GM18511 (cell line): ENCODE data around the gene TBX4.

ENCODE experiments used
- ATAC-seq: cut with Tn5 transposase; IDR thresholded peaks from one replicate; pipeline ENCODE4 v1.9.1; 2021; ENCODE audit warnings: mild to moderate bottlenecking, moderate library complexity; ENCODE audit not compliant: unreplicated experiment

Gene TBX4

DNA sequence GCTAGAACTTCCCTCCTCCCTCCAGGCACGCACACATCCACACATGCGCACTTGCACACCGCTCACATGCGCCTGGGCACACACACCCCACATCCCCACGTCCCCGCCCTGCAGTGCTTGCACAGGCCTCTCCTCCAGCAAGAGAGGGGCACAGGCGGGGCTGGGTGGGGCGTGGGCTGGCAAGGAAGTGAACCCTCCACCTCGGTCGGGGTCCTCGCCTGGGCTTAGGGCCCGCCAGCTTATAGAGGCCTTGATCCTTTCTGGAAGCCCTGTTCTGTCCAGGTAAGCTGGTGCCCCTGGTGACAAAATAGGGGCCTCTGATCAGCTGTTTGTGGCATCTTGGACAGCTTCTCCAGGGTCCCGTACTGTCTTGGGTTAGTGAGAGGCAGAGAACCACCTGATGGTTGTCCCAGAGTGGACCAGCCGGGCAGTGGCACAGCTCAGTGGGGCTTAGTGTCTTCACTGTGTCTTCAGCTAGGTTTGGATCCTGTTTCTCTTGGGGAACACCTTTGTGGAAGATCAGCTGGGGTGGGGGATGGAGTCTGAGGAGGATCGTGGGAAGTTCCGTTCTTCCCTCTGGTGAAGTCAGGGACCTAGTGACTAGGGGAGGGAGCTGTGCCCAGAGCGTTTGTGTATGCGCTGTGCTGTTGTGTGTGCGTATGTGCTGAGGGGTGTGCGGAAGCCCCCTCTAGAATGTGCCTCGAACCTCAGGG, 12.1 kb downstream of the TBX4 start:
- no peak for ATAC-seq

DNA sequence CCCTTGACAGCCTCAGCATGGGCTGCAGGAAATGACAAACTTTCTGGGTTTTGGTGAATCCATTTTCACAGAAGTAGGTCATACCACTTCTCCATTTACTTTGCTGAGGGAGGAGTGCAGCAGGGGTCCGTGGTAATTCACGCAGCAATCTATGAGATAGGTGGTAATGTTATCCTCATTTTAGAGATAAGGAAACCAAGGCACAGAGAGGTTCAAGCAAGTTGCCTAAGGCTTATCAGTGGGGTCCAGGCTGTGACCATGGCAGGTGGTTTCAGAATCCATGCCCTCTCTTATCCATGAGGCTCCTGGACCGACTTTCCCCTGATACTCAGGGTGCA, 12.6 kb downstream of the TBX4 start:
- no peak for ATAC-seq

DNA sequence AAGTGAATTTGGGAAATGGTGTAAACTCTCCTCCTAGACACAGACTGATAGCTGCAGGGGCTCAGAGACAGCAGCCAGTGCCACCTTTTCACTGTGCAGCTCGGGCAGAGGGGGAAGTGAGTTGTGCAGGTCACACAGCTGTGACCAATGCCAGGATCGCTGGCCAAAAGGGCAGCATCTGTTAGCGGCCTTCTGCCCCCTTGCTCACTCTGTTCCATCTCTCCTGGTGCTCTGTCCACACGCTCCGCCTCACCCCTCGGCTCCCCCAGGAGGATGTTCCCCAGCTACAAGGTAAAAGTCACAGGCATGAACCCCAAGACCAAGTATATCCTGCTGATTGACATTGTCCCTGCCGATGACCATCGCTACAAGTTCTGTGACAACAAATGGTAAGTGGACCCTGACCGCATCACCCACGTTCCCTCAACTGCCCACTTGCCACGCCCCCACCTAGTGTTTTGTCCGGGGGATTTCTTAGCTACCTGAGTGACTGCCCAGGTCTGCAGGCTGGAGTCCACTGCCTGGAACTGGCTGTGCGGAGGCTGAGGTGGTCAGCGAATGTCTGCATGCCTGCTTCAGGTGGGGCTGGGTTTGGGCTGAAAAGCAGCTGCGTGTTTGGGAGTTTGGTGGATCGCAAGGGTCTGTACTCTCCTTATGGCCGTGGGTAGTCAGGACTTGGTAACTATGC, 13.5 kb downstream of the TBX4 start:
- ATAC-seq: no peak

DNA sequence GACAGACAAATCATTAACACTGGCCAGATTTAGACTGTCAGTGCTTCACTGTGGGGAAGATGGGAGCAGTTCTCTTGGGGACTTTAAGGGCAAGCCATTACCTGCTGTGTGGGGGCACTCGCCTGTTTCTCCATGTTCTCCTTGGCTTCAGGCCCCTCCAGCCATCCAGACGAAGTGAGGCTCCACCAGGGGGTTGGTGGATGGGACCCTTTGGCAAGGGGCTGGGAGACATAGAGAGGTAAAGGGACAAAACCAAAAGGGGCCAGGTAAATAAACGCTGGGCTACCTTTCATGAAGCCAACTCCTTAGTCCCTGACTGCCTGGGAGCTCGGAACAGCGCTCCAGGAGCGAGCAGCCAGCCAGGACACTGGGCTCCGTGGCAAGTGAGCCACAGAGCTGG, 14.0 kb downstream of the TBX4 start:
- no peak for ATAC-seq

DNA sequence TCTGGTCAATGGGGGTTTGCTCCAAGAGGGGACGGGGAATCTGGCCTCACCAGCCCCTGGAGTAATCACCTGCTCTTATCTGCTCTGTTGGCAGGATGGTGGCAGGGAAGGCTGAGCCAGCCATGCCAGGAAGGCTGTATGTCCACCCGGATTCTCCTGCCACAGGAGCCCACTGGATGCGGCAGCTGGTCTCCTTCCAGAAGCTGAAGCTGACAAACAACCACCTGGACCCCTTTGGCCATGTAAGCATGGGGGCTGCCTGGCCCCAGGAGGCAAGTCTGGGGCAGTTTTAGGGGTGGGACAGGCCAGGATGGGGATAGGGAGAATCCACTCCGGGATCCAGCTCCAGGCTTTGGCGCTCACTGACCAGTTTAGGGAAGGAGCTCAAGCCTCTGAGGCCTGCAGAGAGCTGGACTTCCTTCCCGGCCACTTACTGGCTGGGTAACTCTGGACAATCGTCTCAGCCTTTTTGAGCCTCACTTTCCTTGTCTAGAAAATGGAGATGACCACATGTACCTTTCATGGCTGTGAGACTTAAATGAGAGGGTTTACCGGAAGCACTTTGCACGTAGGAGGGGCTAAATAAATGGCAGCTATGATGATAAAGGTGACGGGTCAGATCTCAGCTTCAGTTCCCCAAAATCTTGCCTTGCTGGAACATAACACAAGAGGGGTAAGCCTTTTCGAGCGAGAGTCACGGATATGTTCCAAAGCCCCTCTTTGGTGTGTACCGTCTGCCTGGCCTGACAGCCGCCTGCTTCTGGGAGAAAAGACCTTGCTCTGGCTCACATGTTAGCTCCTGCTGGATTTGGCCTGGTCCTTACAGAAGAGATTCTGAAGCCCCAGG, 15.4 kb downstream of the TBX4 start:
- no peak for ATAC-seq

DNA sequence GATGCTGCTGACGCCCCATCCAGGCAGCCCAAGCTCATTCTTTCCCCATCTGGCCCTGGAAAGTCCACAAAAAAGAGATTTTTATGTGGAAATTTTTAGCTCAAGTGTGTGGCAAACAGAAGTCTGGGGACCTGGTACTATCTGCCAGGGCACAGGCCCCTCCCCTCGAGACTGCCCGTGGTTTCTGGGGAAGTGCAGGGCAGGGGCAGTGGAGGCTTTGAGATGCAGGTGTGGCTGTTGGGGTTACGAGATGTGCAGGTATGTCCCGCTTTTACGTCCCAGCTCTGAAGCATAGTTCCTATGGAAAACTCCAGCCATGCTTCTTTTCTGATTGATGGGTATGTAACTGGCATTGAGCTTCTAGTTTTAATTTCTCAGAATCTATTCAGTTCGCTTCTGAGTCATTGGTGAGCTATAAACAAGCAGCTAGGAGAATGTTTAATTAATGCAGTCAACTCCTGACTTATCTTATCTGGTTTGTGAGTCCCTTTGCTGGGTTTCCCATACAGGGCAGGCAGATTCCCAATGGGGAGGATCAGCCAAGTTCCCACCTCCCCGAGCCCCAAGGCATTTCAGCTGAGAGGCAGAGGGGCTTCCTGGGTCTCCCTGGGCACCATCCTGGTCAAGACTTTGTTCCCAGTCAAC, 16.2 kb downstream of the TBX4 start:
- no peak for ATAC-seq

DNA sequence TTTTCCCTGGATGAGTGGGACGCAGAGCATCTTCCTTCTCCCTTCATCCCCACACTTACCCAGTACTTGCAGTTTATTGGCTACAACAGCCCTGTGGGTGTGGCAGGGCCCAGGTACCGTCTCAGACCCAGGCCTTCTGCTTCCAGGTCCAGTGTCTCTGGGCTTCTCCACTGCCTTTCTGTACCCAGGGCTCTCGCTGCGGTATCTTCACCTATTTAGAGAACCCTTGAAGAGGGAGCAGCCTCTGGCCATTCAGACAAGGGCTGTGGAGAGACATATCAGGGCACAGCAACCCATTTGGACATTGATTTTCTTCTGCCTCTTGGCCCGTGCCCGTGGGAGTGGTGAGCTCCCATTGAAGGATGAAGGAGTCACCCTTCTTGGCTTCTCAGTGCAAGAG, 17.3 kb downstream of the TBX4 start:
- no peak for ATAC-seq

DNA sequence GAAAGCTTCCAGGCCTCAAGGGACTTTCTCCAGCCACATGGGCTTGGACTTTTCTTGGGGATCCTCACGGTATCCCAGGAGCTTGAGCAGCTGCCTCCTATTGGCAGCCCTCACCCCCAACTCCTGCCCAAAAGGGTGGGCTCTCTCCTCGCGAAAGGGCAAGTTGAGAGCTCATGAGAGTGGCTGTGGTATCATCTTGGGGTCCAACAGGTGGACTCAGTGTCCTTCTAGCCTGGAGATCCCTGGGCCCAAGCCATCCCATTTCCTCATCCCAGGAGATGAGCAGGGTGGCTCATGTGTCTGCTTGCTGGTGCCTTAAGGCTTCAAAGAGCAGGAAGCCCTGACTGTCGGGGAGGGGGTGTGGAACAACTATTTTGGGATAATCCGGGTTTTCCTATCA, 17.7 kb downstream of the TBX4 start:
- ATAC-seq: no peak

DNA sequence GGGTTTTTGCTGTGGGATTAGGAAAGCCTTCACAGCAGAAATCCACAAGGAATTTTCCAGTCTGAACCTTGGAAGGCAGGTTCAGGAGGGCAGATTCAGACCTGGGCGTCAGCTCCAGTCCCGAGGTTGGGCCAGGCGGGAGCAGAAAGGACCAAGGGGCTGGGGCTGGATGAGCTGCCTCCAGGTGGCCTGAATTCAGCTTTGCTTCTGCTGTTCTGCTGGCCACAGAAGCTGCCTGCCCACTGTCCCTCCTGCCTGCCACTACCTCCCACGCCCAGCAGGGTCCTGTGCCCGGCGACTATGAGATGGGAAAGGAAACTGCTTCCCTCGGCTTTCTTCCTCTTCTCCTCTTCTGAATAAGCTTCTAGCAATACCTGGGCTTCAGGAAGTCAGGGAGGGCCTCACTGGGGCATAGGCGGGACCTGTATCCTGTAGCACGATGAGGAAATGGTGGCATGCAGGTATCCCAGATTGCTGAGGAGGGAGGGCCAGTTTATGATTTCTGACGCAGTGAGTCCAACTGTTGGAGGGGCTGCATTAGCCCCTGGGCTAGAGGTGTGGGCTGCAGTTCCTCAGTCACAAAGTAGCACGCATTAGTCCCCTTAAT, 18.4 kb downstream of the TBX4 start:
- ATAC-seq: no peak

DNA sequence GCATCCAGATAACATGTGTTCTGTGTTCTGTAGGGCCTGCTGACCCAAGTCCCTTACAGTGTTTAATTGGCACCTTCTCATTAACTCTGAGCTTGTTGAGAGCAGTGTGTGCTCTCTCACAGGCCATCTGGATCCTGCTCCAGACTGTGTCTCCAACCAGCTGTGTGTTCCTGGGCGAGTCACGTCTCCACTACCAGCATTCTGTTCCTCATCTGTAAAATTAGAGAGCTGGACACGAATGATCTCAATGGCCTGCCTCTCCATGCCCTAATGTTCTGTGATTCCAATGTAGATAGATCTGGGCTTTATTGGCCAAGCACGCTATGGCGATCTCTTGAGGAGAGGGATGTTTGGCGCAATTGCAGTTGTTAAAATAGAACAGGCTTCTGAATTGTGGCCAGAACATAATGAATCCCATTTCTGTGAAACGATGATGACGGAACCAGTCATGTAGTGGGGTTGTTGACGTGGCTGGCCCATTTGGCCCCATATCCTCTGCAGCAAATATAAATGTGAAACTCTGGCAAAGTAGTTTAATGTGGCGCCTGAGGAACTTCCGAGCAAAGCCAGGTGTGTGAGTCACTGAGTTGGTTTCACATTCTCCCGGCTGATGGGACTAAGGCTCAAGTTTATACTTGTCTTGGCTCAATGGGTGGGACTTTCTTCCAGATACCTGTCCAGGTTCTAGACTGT, 22.2 kb downstream of the TBX4 start:
- no peak for ATAC-seq

DNA sequence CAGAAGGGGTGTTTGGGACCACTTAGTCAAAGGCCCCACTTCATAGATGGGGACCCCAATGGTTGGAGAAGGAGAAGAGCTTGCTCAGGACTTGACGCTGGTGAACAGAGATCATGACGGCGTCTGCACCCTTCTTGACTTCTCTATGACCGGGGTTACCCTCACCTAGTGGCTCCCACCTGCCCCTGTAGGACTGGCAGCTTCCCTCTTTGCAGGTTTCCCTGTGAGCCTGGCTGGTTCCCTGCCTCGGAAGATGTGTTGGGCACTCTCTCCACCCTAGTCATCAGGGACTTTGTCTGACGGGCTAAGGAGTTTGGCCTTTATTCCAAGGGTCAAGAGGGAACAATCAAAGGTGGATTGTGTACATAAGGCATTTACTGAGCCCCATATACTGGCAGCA, 22.7 kb downstream of the TBX4 start:
- ATAC-seq: no peak

DNA sequence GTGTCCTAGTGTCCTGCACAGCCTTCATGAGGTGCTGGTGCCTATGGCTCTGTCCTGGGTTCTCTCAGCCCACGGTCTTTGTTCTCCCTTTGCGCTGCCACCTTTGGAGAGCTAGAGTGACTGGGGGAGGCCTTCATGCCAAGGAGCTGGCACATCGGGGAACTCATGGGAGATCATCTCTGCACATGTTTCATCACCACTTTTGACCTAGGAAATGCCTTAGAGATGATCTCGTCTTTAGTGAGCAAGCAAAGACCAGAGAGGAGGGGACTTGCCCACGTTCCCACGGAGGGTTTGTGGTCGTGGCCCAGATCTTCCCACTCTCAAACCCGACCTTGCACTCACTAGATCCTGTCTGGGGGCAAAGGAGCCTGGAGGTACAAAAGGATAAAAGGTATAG, 23.5 kb downstream of the TBX4 start:
- ATAC-seq: no peak

DNA sequence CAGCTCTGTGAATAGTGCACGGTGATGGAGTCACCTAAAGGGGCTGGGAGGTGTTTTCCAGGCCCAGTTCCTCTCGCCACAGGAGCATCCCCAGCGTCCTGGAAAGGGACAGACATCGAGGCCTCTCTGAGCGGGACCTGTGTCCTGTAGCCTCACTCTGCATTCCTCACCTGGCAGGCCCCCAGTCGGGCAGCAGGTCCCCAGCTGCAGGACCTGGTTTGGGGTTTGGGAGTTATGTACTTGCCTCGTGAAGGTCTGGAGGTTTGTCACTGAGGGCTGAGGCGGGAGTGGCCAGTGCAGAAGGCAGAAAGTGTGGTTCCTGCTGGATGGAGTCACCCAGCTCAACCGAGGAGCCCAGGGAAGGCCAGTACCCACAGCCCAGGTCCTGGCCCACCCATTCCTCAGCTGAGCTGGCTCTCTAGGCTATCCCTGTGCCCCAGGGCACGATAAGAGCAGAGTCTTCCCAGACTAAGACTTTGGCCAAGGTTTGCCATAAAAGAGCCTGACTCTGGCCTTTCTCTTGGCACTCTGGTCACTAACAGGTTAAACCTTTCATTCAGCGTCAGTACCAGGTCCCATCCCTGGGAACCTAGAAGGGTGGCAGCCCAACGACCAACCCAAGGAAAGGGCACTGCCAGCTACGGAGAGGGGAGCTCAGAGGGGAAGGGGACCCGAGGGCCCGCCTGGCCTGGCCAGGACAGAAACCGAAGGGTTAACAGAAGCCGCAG, 24.4 kb downstream of the TBX4 start:
- no peak for ATAC-seq

DNA sequence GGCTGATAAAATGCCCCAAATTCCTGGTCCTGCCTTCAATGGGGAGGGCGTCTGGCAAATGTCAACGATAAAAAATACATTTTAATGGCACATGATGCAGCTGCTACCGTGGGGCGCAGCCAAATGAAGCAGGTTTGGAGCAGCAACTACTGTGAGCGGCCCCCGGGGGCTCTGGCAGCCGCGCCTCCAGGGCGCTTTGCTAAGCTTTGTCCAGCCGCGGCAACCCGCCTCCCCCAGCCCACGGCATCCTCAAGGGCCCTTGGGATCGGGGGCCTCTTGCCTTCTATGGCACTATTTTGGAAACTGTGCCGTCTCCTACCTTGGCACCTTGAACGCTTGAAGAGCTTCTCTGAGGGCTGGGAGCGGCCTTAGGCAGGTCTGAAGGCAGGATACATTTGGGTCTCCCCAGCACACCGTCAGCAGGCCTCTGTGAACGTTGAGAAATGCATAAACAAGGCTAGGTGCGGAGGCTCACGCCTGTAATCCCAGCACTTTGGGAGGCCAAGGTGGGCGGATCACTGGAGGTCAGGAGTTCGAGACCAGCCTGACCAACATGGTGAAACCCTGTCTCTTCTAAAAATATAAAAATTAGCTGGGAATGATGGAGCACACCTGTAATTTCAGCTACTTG, 25.1 kb downstream of the TBX4 start:
- ATAC-seq: no peak

DNA sequence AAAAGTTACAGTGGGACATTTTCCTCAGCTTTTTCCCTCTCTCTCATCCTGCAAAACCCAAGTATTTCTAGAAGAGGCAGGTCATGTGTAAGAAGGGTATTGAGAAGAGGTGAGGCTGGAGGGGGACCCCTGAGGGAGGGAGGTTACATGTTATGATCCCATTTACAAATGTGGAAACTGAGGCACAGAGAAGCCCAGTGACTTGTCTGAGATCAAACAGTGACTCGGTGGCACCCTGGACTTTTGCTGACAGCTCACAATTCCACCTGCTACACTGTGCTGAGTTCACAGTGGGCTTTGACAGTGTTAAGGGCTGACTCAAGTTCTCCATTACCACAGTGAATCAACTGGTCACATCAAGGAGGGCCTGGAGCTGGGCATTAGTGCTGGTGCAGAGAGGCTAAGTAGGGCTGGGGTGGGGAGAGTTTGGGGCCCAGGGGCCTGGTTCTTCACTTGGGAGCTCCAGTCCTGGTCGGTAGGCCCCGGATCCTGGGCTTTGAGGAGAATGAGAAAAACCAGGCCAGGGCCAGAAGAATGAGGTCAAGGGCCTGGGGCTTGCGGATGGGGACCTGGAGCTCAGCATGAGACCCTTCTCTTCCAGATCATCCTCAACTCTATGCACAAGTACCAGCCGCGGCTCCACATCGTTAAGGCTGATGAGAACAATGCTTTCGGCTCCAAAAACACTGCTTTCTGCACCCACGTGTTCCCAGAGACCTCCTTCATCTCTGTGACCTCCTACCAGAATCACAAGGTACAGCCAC, 26.0 kb downstream of the TBX4 start:
- no peak for ATAC-seq

DNA sequence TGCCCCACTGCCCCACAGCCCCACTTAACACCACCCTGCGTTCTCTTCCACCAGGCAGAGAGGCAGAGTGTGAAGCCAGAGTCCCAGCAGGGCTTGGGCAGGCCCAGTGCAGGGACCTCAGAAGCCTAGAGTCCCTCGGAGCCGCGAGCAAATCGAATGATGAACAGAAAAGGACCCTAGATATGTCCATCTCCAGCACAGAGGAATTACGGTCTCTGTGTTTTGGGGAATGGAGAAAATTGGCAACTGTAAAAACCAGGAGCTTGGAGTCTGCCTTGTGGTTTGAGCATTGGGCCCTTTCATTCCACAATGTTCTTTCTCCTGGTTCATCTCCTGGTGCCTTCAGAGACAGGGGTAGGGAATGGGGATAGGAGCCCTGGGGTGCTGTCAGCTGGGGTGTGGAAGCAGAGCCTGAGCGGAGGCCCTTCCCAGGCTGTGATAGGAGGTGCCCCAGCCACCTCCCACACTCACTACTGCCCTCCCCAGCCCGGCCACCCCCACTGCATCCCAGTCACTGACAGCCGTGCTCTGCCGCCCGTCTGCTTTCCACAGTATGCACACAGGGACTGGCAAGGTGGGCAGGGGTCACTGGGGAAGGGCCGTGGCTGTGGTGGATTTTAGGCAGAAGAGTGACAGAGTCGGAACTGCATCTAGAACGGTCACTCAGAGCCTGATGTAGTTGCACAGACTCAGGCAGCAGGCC, 26.7 kb downstream of the TBX4 start:
- ATAC-seq: no peak

DNA sequence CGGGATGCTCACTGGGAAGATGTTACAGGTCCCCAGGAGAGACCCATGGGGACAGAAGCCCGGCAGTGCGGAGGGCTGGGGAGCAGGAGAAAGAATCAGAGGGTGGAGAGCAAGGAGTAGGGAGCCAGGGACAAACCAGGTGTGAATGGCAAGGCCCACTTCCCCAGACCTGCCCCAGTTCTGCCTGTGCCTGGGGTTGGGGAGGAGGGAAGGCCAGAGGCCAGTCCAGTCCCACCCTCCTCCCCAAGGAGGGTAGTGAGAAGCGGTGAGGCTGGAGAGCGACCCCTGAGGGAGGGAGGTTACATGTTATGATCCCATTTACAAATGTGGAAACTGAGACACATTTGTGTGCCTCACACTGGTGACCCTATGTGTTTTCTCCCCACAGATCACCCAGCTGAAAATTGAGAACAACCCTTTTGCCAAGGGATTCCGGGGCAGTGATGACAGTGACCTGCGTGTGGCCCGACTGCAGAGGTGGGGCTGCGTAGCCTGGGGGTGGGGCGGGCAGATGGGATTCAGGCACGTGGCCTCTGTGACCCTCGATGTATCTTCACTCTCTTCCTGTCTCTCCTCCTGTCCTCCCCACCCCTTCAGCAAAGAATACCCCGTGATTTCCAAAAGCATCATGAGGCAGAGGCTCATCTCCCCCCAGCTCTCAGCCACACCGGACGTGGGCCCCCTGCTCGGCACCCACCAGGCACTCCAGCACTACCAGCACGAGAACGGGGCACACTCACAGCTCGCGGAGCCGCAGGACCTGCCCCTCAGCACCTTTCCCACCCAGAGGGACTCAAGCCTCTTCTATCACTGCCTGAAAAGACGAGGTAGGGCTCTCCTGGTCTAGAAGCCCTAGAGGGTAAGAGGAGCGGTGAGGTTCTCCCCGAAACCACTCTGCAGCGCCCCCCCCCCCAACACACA, 27.5 kb downstream of the TBX4 start:
- ATAC-seq: no peak
